Dermis microvascular lymphatic vessel endothelial cell (primary cell): ENCODE measurements around the gene CDHR3. TPM values are rescaled to one million over a fixed set of nuclear protein-coding genes. Genes with fewer than 3 reads are reported as not detected.

Experiments
- DNase-seq, 2 donors: peaks; one replicate each; pipeline versions ENCODE4 v3.0.0 to v3.0.0-alpha.2; 2010; ENCODE audit warnings: low read depth in 2 of 2
- total RNA-seq: library from RNA; depleted of rRNA; stranded (reverse); fragments of >200 nt; gene quantifications from 2 replicates; pipeline ENCODE4 v1.2.1, GENCODE V29; 2014

The CDHR3 gene
- total RNA-seq, 1 donor from 2014 or later: 1.3 TPM

DNA sequence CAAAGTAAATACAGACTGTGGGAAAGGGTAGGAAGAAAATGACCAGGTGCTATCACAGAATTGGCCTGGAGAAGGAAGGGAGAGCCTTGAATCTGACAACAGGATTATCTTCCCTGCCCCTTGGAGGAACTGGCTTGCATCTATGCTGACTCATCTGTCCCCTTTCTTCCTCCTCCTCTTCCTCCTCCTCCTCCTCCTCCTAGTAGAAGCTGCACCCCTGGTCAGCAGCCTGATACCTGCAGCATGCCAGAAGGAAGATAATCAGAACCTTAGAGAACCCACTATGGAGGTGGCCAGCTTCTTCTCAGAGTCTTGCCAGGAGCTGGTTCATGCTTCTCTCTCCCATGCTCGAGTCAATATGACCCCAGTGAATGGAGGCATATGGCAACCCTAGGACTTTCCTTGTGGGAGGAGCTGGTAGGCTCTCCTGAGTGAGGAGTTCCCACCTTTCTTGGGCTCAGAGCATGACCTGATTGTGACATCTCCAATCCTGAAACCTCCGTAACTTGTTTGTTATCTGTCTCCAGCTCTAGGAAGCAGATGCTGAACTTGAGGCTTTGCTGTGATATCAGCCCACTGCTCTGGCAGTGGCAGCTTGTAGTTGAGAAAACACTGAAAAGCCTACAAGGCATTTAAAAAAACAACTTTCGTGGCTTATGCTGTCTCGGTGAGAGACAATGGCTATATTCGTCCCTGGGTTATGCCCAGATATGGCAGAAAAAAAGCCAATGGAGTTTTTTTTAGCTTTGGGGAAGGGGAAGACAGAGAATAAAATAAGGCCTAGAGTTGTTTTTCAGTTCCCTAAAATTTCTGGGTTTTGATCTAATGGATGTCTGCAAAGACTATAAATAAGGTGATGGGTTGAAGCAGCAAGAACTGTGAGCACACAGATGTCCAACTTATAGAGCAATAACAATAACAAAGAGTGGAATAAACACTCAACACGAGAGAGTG is 60.6 kb downstream of the CDHR3 start:
- no peak for DNase-seq

DNA sequence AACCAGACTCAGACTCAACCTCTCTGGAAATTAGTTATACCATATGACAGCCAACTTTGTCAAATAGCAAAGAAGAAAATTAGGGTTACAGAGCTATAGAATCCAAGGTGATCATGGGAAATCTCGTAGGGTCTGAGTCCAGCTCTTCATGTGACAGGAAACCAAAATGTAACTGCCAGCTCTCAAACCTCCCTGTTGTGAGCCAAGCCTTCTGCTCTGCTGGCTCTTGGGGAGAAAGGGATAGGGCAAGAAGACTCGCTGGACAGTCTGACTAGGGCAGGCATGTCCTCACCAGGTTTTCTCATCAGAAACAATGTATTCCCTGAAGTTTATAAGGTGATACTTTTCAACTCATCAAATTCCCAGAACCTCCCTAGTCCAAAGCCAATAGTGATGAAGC is 63.0 kb downstream of the CDHR3 start:
- DNase-seq: no peak

DNA sequence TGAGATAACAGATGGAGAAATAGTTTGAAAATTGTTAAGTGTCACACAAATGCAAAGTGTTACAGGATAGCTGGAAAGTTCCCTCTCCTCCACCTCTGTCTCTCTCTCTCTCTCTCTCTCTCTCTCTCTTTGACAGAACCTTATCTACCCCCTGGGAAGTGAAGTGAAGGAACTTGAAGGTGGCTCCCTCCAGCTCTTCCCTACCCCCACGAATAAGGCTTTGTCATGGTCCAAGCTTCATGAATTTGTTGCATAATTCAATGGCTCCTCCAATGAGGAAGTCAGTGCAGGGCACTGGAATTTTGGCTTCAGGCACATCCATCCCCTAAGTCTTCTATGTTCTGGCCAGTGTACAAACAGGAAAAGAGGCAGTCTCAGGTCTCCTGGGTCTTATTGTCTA is 66.4 kb downstream of the CDHR3 start:
- no peak for DNase-seq

DNA sequence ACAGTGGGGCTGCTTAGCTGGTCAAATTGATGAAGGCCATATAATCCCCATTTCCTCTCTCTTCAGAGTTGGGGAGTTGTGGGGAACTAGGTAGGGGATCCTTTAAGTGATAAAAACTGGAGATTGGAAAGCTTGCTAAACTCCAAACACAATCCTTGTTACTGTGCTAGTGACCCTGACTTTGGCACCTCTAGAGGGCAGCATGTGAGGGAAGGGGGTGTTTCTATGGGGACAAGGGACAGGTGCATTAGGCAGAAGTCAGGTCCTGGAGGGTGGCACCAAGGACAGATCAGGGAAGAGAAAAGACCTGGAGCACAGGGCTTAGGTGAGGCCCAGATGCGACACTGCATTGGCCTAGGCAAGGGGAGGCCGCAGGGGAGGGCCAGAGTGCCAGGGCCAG is 66.9 kb downstream of the CDHR3 start:
- no peak for DNase-seq

DNA sequence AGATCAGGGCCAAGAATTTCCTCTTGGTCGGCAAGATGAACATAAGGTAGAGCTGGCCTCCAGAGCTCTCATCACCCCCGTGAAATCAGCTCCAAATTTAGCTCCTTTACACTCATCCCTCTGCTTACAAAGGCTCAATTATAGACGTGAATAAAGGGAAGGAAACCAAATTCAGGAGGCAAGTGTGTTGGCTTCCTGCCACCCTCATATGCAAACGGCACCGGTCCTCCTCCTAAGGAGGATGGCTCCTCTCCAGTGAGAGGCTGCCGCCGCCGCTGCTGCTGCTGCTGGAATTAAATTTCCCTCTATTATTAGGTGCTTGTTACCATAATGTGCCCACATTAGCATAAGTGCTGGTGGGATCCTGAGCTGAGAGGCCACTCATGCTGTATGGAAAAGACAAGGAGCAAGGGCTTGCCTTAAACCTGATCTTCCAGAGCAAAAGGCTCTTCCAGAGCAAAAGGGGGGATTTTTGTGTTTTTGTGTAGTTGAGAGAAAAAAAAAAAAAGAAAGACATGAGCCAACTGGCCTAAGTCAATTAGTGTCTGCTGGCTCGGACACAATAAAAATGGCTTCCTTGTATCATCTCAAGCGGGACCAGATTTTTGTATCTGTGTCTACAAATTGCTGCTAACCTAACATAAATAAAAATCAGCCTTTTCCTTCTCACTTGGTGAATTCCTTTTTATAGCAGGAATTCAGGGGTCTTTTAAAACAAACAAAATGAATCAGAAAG is 68.4 kb downstream of the CDHR3 start:
- DNase-seq: no peak

DNA sequence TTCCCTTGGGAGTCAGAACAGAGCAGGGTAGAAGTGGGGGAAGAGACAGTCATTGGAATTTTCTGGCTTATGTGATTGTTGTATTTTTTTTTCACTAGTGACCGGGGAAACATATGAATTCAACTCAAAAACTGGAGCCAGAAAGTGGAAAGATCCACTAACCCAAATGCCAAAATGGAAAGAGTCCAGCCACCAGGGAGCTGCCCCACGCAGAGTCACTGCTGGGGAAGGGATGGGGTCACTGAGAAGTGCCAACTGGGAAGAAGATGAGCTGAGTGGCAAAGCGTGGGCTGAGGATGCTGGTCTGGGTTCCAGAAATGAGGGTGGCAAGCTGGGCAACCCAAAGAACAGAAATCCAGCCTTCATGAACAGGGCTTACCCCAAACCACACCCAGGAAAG is 69.2 kb downstream of the CDHR3 start:
- no peak for DNase-seq

DNA sequence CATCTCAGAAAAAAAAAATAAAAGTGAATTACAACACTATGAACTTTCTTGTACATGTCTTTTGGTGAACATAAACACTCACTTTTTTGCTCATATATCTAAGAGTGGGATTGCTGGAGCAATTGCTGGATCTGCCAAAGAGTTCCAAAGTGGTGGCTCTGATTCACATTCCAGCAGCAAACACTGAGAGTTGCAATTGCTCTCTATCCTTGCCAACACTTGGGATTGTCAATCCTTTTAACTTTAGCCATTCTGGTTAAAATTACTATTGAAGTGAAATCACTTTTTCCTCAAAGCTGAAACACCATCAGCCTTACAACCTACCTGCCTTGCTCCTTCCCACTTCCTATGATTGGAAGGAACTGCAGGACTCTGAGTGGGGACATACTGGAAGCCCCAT is 70.7 kb downstream of the CDHR3 start:
- DNase-seq: no peak

DNA sequence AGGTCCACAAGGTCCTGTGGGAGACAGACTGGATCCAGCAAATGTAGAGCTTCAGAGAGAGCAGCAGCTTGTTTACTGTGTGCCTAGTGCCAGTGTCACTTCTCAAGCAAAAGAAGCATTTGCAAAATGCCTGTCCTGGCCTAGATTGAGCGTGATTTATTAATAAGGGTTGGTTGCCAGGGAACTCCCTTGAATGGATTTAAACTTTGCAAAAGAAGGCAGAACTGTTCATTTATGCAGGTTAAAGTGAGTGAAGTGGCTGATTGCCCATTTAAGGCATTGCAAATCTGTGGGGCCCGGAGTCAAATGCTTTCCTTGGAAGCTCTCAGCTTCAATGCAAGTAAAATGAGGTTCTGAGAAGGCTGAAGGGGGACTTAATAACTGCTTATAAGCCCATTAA is 71.3 kb downstream of the CDHR3 start:
- no peak for DNase-seq

DNA sequence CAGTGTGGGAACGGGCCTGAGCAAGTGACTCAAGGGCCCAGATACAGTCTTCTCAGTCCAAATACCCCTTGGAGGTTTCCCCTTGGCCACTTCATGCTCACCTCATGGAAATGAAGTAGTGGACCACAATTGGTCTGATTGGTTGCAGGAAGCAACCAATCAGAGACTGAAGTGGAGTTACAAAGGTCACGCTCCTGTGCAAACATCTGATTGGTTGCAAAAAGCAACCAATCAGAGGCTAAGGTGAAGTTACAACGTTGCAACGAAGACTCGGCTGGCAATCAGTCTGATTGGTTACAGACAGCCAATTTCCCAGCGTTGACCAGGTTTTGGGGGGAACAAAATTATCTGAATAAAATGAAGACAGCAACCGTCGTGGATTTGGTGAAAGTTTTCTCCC is 72.5 kb downstream of the CDHR3 start:
- no peak for DNase-seq

DNA sequence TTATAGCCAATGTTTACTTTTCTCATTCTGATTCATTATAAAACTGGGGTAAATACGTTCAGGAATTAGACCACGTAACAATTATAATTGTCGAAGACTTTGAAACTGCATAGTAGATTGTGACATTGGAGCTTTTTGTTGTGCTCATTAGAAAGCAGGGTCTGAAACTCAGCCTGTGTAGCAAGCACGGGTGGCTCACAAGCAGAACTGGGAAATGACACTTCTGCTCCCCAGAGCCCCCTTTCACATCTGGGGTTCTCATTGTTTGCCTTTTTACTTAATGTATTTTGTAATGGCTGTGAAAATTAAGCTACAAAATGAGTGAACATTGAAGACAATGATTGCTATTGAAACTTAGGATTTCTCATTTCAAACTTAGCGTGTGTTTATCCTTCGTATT is 72.9 kb downstream of the CDHR3 start:
- no peak for DNase-seq

DNA sequence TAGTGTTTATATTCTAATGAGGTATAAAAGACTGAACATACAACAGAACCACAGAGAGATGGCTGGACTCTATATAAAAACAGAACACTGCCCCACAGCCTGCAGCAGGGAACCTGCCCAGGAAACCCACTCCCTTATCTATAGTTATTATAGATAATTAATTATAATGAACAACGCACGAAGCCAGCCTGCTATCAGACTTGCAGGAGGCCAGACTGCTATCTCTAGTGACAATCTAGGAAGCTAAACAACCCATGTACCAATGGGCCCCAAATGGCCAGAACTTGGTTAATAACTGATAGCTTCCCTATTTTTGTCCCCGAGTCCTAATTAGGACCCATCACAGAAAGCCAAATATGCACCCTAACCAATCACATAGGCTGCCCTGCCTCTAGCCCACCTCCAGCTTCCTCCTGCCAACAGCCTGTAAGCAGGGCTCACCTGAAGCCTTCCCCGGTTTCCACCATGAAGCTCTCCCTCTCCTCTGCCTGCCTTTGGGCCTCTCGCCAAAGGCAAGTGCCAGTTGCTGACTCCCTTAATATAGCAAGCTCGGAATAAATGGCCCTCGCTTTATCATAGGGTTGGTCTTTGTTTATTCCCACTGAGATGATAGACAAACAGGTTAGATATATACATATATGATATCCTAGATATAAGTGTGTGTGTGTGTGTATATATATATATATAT is 74.6 kb downstream of the CDHR3 start:
- DNase-seq: no peak

DNA sequence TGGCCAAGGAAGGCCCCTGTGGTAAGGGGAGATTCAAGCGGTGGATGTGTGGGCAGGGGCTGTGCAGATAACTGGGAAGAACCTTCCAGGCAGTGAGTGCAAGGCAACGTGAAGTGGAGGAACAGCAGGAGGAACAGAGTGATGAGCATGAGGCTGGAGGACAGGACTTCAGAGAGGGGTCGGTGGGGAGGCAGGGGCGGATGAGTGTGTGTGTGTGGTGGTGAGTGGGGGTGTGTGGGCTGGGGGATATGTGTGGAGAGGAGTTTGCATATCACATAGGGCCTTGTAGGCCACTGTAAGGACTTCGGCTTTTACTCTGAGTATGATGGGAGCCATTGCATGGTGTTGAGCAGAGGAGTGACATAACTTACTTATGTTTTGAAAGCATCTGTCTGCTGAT is 75.2 kb downstream of the CDHR3 start:
- no peak for DNase-seq

DNA sequence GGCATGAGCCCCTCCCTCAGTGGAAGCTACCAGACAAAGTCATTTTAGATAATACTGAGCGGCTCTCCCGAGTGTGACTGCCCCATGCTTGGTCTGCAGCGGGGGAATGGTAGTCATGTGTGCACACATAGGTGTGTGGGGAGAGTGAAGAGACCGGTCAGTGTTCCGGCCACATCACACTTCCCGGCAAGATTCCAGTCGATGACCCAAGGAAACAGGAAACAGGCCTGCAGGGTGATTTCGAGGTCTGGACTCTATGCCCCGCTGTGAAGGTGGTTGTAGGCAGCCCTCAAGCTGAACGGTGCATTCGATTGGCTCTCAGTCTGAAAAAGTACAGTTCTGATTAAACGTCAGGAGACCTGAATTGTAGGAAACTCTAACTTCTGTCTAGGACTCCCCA is 75.9 kb downstream of the CDHR3 start:
- peak; percentile 55 to 65 for DNase-seq

DNA sequence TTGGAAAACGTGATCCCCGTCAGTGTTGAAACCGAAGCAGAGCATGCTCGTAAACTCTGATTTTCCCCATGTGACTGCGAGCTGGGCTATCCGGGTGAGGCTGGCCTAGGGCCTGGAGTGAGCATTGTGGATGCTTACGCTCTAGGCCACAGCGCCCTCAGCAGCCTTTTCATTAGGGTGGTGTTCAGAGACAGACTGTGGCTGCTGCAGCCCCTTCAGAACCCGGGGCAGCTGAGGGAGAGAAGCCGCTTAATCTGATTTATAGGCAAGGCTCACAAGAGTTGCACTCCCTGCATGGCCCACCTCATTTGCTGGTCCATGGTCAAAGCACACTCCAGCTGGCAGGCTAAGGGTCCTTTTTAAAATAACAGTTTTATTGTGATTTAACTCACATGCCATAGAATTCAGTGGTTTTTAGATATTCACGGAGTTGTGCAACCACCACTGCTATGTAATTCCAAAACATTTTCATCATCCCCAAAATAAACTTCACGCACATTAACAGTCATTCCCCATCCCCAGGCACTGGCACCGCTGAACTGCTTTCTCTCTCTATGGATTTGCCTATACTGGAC is 76.5 kb downstream of the CDHR3 start:
- no peak for DNase-seq

DNA sequence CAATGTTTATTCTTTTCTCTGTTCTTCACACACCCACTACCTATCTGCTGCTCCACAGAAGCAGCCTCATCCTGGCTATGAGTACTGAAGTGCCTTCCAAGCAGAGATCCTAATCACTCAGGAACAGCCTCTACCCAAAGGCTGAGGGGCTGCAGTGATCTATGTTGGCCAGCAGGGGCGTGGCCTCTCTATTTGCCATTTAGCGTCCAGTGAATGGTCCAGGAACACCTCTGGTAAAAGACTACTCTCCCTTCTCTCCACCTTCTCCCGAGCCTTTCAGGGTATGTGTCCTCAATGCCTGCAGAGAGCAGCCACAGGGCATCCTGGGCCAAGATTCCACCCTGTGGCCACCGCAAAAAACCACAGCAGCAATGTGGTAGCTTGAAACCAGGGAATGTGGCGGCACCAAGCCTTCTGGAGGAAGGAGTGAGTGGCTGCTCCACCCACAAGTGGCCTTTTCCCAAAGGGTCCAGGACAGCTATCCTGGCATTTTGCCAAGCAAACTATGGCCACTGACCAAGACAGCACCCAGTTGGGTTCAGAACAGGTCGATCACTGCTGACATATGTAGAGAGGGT is 78.2 kb downstream of the CDHR3 start:
- peak in 1 of 2 donors; percentile 53 for DNase-seq

DNA sequence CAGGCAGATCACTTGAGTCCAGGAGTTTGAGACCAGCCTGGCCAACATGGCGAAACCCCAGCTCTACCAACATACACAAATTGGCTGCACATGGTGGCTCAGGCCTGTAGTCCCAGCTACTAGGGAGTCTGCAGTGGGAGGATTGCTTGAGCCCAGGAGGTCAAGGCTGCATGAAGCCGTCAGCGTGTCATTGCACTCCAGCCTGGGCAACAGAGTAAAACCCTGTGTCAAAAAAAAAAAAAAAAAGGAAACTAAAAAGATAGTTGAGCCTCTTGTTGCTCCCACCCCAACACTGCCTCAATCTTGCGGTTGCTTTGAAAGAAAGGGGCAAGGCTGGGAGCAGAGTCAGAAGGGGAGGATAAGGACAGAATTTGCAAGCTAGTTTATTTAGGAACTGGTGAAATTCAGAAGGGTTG is 79.1 kb downstream of the CDHR3 start:
- DNase-seq: no peak

DNA sequence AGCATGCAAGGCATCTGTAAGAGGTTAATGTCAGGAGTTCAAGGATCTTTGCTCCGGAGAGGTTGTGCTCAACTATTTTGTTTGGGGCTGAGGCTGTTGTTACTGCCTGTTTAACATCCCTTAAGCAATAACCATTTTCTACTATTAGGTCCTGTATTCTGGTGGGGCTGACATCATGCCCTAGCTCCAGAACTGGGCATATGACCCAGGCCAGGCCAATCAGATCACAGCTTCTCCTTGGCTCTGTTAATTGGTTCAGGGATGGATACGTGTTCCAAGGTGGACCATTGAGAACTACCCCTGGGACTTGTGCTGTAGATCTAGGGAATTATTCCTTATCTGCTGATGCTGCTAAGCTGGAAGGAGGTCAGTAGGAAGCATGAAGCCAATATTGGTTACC is 82.1 kb downstream of the CDHR3 start:
- DNase-seq: no peak

DNA sequence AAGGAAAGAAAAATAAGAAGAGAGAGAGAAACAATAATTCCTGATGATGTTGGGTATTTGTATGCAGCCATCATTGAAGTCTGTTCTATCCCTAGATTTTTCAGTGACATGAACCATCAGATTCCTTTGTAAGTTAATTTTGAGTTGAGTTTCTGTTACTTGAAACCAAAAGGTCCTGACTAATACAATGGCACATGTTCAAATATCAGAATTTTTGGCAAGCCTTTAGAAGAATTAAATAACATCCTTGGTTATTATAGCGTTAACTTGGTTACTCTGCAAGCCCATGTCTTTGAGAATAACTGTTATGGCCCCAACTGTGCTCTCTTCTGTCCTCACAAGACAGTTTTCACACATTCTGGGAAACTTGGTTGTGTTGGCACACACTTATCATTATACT is 82.5 kb downstream of the CDHR3 start:
- no peak for DNase-seq

DNA sequence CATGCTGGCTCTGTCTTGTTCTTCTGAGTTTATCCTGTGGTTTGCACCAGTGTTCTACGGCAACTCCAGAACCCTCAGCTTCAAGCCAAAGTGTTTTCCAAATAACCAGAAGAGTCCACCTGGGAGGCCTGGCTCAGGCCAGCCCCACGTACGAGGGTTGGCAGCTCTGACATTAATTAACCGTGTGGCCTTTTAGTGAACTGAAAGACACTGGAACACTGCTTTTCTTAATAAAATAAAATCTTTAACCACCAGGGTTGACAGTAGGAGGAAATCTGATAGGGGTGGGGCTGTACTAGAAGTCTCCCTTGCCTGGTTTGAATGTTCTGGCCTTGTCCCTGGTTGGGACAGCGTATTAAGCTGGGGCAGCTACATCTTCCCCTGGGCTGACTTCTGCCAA is 84.1 kb downstream of the CDHR3 start:
- DNase-seq: no peak

DNA sequence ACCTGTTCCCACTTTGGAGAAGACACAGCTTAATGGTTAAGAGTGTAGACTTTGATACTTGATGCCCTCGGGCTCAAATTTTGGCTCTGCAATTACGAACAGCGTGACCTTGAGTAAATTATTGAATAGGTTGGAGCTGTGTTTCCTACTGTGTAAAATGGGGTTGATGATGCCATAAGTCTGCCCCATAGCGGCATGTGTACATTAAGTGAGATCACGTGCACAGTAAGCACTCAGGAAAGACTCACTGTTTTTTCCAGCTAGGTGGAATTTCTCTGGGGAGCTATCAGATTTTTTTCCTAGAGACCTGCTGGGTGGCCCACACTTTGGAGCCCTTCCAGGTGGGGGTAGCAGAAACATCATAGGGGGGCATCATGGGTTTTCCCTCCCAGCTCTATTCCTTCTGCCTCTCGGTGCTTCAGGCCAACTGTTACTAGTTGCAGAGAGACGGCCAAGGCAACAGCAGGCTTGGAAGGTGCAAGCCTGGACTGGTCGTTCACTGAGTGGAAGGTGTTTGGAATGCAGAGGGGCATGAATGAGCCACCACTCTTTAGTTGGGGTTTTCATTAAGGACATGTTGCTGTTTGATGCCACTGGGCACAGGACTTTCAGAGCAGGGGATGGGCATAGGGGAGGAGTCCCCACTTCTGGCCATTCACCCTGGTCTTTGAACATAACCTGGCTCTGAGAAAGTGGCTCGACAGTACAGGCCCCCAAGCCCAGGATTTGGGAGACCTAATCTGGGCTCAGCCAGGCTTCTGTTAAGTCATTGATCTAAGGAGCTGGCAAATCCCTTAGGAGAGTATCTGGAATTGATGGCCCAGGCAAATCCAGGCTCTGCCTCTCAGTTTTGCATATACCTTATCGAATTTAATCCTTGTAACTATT is 85.0 kb downstream of the CDHR3 start:
- no peak for DNase-seq

DNA sequence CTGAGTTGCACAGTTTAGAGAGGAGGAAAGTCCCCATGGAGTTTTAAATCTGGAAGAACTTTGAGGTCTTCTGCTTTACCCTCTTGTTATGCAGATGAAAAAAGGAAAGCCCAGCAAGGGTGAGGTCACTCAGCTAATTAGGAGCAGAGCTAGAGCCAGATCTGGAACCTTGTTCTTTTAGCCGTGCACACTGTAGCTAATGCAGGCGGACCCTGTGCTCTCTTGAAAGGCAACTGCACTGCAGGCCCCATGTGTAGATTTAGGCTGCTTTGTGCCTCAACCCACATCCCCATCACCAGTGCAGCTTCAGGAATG is 85.6 kb downstream of the CDHR3 start:
- no peak for DNase-seq
